Measurements from ENCODE around the gene PLBD2.

Gene PLBD2

DNA sequence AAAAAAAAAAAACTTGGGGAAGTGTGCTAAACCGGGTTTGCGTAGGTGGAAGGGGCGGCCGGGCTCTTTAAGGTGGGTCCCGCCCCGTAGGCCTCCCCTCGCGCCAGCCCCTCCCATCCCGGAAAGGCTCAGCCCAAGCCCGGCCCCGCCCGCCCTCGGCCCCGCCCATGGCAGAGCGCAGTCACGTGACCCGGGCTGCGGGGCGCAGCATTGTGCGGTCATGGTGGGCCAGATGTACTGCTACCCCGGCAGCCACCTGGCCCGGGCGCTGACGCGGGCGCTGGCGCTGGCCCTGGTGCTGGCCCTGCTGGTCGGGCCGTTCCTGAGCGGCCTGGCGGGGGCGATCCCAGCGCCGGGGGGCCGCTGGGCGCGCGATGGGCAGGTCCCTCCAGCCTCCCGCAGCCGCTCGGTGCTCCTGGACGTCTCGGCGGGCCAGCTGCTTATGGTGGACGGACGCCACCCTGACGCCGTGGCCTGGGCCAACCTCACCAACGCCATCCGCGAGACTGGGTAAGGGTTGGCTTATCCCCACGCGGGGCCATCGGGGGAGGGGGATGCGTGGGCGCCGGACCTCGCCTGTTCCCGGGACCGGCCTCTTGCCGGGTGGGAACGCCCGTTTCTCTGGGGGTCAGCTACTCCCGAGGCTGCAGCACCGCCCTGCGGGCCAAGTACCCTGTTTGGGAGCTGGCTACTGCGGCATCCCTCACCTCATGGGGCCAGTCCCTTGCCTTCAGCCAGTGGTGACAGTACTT, at the start of gene PLBD2:
PLBD2 (plus strand) TSS at position 207 of the 752 bp plus-strand sequence; CDS start at position 221, 14 bp downstream.
- peak; percentile 94 for DNase-seq (ENCODE audit: low spot score)

GRCh38 chr12:113310489-113310888, 47.9 kb upstream of the PLBD2 start:
- no peak for DNase-seq (ENCODE audit: low spot score)

DNA sequence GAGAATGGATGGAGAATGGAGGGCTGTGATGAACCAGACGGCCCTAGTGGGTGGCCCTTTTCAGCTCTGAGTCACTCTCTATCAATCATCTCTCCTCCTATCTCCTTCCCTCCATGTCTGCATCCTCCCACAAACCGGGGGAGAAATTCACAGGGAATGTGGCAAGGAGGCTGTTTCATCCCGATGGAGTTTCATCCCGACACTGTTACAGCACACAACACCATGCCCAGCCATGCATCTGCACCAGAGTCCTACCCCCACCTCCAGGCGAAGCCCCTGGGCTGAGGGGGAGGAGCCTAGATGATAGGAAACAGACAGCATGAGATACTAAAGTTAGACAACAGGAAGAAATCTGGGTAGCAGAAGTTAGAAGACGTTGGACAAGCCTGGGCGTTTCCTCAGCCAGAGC, 44.3 kb upstream of the PLBD2 start:
- DNase-seq (ENCODE audit: low spot score) = no peak

DNA sequence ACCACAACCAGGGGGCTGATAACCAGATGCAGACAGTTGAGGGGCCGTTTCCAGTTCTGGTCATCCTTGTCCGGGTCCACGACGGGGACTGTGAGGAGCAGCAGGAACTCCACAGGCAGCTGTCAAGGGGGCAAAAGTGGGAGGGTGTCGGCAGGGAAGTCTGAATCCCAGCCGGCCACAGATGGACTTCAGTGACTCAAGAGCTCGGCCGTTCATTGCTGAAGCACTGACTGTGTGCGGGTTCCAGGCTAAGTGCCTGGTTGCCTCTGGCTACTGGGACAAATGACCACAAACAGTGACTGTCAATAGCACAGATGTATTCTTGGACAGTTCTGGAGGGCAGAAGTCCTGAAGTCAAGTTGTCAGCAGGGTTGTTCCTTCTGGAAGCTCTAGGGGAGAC, 43.0 kb upstream of the PLBD2 start:
- DNase-seq (ENCODE audit: low spot score) = no peak

DNA sequence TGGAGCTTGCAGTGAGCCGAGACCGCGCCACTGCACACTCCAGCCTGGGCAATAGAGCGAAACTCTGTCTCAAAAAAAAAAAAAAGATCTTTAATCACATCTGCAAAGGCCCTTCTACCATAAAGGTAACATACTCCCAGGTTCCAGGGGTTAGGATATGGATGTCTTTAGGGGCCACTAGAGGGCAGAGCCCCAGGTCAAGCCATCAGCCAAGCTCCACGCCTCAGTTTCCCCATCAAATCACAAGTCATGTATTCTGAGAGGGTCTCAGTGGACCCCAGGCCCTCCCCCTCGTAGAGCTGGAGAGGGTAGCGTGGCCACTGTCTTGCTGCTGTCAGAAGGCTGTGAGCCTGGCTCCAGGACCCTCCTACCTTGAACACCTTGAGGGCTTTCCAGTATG, 42.2 kb upstream of the PLBD2 start:
- DNase-seq (ENCODE audit: low spot score) = no peak

GRCh38 chr12:113317122-113317521, 41.3 kb upstream of the PLBD2 start:
- DNase-seq (ENCODE audit: low spot score) = no peak

DNA sequence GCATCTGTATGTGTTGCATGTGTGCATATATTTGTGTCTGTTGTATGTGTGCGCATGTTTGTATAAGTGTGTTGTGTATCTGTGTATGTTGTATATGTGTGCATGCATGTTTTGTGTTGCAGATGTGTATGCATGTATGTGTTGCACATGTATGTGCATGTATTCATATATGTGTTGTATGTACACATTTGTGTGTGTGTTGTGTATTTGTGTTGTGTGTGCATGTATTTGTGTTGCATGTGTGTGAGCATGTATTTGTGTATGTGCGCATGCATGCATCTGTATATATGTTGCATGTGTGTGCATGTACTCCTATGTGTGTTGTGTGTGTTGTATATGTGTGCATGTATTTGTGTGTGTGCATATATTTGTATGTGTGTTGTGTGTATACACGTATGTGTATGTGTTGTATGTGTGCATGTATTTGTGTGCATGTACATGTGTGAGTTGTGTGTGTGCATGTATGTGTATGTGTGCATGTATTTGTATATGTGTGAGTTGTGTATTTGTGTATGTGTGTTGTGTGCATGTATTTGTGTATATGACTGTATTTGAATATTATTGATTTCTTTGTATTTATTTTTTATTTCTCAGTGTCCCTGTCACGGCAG, 40.2 kb upstream of the PLBD2 start:
- DNase-seq (ENCODE audit: low spot score) = no peak

- no peak for DNase-seq (ENCODE audit: low spot score)
Observed at GRCh38 chr12:113318900-113319628, 39.3 kb upstream of the PLBD2 start.

- DNase-seq (ENCODE audit: low spot score) = no peak
Observed at GRCh38 chr12:113320401-113320800, 38.0 kb upstream of the PLBD2 start.

DNA sequence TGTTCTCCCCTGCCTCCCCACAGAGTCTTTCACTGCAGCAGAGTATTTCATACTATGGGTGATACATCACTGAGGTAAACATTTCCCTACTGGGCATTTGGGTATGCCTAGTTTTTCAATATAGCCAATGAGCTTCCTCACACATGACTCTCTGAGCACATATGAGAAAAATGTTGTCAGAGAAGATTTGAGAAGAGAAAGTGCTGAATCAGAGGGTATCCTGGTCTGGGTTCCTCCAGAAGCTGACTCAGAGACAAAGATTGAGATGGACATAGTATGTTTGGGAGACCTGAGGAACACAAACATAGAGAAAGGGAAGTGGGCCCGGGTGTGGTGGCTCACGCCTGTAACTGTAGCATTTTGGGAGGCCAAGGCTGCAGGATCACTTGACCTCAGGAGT, 36.0 kb upstream of the PLBD2 start:
- no peak for DNase-seq (ENCODE audit: low spot score)

- peak; percentile 27 for DNase-seq (ENCODE audit: low spot score)
Observed at GRCh38 chr12:113325916-113326315, 32.5 kb upstream of the PLBD2 start.

GRCh38 chr12:113326775-113327395, 31.5 kb upstream of the PLBD2 start:
- no peak for DNase-seq (ENCODE audit: low spot score)

- no peak for DNase-seq (ENCODE audit: low spot score)
Observed at GRCh38 chr12:113328368-113328889, 30.0 kb upstream of the PLBD2 start.

GRCh38 chr12:113329022-113329790, 29.2 kb upstream of the PLBD2 start:
- no peak for DNase-seq (ENCODE audit: low spot score)

DNA sequence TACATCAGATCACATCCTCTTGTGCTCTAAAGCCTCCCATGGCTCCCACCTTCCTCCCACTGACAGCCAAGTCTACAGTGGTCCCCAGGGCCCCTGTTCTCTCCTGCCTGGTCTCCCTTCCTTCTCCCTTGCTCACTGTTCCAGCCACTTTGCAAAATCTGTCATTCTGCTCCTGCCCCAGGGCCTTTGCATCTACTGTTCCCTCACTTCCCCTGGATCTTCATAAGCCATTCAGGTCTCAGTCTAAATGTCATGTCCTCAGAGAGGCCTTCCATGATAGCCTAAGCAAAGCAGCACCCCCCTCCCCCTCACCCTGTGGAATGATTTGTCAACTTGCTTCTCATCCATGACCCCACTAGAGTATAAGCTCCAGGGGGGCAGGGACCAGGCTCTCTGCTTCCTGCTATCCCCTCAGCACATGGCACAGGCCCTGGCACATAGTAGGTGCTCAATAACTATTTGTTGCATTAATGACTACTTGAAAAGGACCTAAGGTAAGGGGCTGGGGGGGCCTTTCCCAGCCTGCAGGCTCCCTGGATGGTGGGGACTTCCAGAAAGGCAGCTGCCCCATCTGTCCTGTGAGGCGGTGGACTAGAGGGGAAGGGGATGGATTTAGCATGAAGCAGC, 28.5 kb upstream of the PLBD2 start:
- no peak for DNase-seq (ENCODE audit: low spot score)

DNA sequence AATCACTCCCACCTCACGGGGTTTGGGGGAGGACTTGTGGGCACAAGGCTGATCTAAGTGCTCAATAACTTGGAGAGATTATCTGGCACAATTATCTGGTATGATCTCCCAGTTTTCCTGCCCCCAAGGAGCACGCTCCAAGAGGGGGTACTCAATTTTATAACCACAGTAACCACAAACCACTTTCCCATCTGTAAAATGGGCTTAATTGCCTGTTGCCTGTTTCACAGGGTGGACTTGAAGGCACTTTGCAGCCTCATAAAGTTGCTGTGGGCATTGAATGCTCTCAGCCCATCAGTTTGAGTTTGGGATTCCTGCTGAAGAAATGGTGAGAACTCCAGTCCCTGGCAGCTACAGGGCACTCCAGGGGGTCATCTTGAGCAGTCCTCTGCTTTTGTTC, 27.9 kb upstream of the PLBD2 start:
- DNase-seq (ENCODE audit: low spot score) = no peak

GRCh38 chr12:113332688-113333417, 25.5 kb upstream of the PLBD2 start:
- DNase-seq (ENCODE audit: low spot score) = no peak

GRCh38 chr12:113333418-113333750, 25.0 kb upstream of the PLBD2 start:
- no peak for DNase-seq (ENCODE audit: low spot score)

- no peak for DNase-seq (ENCODE audit: low spot score)
Observed at GRCh38 chr12:113333877-113334785, 24.3 kb upstream of the PLBD2 start.

All from cerebellar cortex (tissue), 1 donor.